Hematopoietic multipotent progenitor cell treated with erythropoietin and hydrocortisone succinate and interleukin-3 and kit ligand, for 8 days (in vitro differentiated cells): ENCODE data around the gene CNOT8.

Experiments used
- DNase-seq: peaks from one replicate; pipeline ENCODE4 v3.0.0-alpha.2; 2015

CNOT8 gene

DNA sequence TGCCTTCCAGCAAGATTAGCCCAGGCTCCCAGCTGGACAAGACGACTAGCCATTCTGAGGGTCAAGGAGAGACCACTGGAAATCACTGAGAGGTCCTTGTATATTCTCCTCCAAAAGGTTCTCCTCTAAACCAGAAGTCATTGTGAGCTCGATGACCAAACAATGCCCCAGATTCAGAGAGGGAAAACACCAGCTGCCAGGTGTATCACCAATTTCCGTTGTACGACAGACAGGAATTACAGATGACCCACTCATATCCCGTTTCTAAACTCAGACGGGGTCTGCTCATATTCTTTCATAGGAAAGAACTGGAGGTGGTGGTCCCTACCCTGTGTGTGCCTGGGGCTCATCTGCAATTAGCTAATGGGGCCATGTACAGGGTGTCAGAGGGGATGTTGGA is 22.2 kb upstream of the CNOT8 start:
- DNase-seq = no peak

DNA sequence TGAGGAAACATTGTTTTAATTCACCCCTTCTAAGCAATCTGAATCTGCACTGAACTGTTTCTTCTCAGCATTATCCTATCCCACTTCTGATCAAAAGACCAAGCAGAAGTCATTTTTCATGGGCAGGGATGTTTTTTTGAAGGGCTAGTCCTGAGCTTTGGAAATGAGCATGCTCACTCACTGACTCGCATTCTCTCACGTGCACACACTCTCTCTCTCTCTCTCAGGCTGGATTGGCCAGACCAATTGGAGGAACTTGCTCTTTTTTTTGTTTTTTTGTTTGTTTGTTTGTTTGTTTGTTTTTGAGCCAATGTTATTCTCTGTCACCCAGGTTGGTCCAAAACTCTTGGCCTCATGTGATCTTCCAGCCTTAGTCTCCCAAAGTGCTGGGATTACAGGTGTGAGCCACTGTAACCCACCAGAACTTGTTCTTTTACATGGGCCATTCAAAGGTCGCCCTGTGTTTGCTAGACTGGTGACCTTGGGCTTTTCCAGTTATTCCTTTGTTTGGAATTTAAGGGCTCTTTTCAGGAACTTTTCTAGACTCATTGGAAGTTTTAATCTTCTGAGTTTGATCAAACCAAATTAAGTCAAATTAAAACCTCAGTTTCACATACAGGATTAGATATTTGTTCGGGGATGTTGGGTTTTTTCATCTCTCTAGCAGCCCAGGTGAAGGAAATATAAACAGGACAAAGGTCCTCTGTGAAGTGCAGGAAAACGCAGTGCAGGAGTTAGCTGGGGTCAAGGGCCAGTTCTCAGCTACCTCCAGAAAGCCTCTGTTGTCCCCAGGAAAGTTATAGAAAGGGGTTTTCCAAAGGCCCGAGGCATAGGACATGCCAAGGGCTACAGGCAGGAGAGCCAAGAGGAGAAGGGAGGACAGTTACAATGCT is 21.2 kb upstream of the CNOT8 start:
- no peak for DNase-seq

GRCh38 chr5:154840435-154841272 is 17.8 kb upstream of the CNOT8 start:
- peak; percentile 98 for DNase-seq

- no peak for DNase-seq
These were observed 17.2 kb upstream of the CNOT8 start for GRCh38 chr5:154841273-154841661.

DNA sequence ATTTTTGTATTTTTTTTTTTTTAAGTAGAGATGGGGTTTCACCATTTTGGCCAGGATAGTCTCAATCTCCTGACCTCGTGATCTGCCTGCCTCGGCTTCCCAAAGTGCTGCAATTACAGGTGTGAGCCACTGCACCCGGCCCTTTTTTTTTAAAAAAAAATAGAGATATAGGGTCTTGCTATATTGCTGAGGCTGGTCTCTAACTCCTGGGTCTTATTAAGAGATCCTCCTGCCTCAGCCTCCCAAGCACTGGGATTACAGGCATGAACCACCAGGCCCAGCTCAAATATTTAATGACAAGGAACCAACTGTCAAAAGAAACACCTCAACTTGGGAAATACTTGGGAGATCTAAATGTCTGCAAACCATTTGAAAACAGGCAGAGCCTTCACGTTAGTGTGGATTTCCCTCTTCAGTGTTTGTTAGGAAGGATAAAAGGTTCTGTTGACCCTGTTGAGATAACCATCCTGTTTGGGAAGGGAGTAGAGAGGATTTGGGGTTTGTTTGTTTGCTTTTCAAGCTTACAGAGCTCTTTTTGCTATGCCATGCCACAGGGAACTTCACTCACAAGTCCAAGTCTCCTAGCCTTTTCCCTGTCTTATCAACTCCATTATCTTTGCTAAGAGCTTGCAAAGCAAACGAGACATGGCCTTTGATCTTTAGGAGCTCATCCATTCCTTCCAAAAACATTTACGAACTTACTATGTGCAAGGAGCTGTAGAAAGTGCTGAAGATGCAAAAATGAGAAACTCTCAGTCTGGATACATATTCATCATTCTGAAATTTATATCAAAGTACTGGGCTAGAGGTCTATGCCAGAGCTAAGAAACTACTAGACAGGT is 15.5 kb upstream of the CNOT8 start:
- no peak for DNase-seq

DNA sequence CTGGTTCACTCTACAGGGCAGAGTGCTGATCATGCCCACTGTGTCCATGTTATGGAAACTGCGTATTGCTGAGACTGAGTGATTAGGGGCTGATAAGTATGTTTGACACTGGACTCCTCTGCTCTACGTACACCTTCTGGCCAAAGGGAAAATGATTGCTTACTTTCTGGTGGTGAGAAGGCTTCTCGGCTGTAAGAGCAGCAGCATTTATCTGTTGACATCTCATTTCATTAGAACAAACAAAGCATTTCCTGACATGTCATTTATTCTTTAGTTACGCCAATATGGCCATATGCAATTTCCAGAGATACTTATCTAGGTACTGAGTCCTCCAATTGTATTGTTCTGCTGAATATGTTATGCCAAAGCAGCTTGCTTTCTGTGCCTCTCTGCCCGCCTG is 13.6 kb upstream of the CNOT8 start:
- peak; percentile 11 for DNase-seq

DNA sequence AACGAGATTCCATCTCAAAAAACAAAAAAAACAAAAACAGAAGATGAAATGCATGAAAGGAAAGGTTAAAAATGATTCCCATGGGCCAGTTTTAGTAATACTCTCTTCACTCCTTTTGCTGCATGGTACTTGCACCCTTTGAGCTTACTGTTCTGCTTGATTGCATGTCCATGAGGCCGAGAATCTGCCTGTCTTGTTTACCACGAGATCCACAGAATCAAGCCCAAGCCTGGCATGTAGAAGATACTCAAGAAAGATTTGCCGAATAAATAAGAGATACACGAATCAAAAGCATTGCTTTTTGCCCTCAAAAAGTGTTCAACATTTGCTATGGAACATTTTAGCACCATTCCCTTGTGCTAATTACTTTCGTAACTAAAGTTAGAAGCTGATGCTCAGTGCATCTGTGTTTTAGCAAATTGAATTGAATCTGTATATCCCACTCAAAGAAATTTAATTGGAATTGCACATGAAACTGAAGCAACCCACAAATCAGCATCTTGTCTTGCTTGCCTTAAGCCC is 9.1 kb upstream of the CNOT8 start:
- DNase-seq = no peak

- peak; percentile 16 for DNase-seq
These were observed 8.6 kb upstream of the CNOT8 start for GRCh38 chr5:154849791-154850201.

GRCh38 chr5:154850255-154851062 is 8.0 kb upstream of the CNOT8 start, which contains the start of gene FAXDC2:
Gene FAXDC2 (minus strand): TSS chr5:154850603. CDS start chr5:154838178, 12,425 bp downstream.
- DNase-seq = peak; percentile 58

DNA sequence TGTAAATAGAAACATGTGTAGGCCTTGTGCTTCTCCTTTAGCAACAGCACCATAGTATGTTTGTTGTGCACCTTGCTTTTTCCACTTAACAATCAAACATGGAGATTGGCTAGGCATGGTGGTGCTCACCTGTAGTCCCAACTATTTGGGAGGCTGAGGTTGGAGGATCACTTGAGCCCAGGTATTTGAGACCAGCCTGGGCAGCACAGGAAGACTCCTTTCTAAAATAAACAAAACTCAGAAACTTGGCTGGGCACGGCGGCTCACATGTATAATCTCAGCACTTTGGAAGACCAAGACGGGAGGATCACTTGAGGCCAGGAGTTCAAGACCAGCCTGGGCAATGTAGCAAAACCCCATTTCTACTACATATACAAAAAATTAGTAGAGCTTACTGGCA is 7.1 kb upstream of the CNOT8 start:
- no peak for DNase-seq

GRCh38 chr5:154857530-154858296 is 714 bp upstream of the CNOT8 start:
- peak; percentile 94 for DNase-seq

- peak; percentile 40 for DNase-seq
These were observed 795 bp downstream of the CNOT8 start for GRCh38 chr5:154858972-154859871.

DNA sequence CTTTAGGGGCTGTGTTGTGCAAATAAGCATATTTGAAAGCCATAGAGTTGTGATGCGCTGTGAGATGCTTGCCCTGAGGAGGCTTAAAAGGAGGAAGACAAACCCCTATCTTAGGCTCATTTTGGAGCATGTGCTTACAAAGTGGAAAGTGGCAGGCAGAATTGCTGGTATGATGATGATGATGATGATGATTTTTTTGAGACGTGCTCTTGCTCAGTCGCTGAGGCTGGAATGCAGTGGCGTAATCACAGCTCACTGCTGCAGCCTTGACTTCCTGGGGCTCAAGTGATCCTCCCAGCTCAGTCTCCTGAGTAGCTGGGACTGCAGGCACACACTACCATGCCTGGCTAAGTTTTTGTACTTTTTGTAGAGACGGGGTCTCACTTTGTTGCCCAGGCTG is 1.7 kb downstream of the CNOT8 start:
- no peak for DNase-seq

DNA sequence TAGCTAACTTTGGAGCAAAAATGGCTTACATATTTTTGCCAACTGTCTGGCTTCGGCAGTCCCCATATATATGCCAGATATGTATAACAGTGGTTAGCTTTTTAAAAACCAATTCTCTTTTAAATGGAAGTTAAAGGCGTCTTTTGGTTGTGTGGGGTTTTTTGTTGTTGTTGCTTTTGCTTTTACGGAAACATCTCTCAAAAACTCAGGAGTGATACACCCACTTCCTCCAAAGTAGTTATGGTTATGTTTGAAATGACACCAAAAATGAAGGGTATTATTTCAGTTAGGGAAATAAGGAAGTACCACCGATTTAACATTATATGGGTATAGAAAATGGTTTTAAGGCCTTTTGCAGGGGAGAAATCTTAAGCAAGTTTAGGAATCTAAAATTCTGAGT is 2.3 kb downstream of the CNOT8 start:
- DNase-seq = no peak

- DNase-seq = no peak
These were observed 3.5 kb downstream of the CNOT8 start for GRCh38 chr5:154861946-154862345.

GRCh38 chr5:154862766-154863165 is 4.3 kb downstream of the CNOT8 start:
- DNase-seq = no peak

- DNase-seq = no peak
These were observed 5.1 kb downstream of the CNOT8 start for GRCh38 chr5:154863291-154864080.

GRCh38 chr5:154865466-154866184 is 7.2 kb downstream of the CNOT8 start:
- DNase-seq = no peak
